Loucy (cell line): ENCODE measurements around the gene DHFR2.

Experiments used
- H2AFZ ChIP-seq: fragments of 200-600 bp; sonication (generic); 2 replicates; pipeline ENCODE4 v1.6.0; 2016; ENCODE audit warnings: antibody characterized with exemption, mild to moderate bottlenecking, low read length, moderate library complexity
- H3F3A ChIP-seq: fragments of 200-600 bp; 2 replicates; pipeline ENCODE4 v1.6.0; 2016; ENCODE audit warnings: antibody characterized with exemption, low read depth, mild to moderate bottlenecking
- H3K27me3 ChIP-seq: fragments of 200-600 bp; sonication (generic); 2 replicates; pipeline ENCODE4 v1.6.1; 2014; ENCODE audit warnings: low read length, mild to moderate bottlenecking; ENCODE audit not compliant: insufficient read depth, poor library complexity, severe bottlenecking
- H3K36me3 ChIP-seq: fragments of 200-600 bp; sonication (generic); 2 replicates; pipeline ENCODE4 v1.6.1; 2016; ENCODE audit warnings: low read length; ENCODE audit not compliant: insufficient read depth
- H3K4me1 ChIP-seq: fragments of 200-600 bp; sonication (generic); 2 replicates; pipeline ENCODE4 v1.5.1; 2014; ENCODE audit warnings: low read length, mild to moderate bottlenecking; ENCODE audit not compliant: insufficient read depth, poor library complexity, severe bottlenecking
- H3K4me2 ChIP-seq: fragments of 200-600 bp; sonication (generic); 2 replicates; pipeline ENCODE4 v1.6.0; 2014; ENCODE audit warnings: antibody characterized with exemption, low read length, low read depth, mild to moderate bottlenecking; ENCODE audit not compliant: poor library complexity, severe bottlenecking
- H3K4me3 ChIP-seq: fragments of 200-600 bp; sonication (generic); 2 replicates; pipeline ENCODE4 v1.5.1; 2014; ENCODE audit warnings: low read length, mild to moderate bottlenecking, mixed read lengths; ENCODE audit not compliant: poor library complexity, severe bottlenecking
- H3K79me2 ChIP-seq: fragments of 200-600 bp; sonication (generic); 2 replicates; pipeline ENCODE4 v1.6.1; 2014; ENCODE audit warnings: low read length; ENCODE audit not compliant: insufficient read depth
- H3K9ac ChIP-seq: fragments of 200-600 bp; sonication (generic); 2 replicates; pipeline ENCODE4 v1.6.0; 2014; ENCODE audit warnings: mild to moderate bottlenecking, low read depth, low read length, moderate library complexity; ENCODE audit not compliant: poor library complexity, severe bottlenecking
- H3K9me2 ChIP-seq: fragments of 200-600 bp; sonication (generic); replicated peaks from 2 replicates; pipeline ENCODE4 v1.6.1; 2016; ENCODE audit warnings: low read depth, low read length, mixed read lengths
- H3K9me3 ChIP-seq: fragments of 200-600 bp; sonication (generic); 2 replicates; pipeline ENCODE4 v1.6.1; 2014; ENCODE audit warnings: mild to moderate bottlenecking, antibody characterized with exemption, low read length, low read depth; ENCODE audit not compliant: insufficient read depth
- H4K20me1 ChIP-seq: fragments of 200-600 bp; sonication (generic); 2 replicates; pipeline ENCODE4 v1.6.0; 2014; ENCODE audit warnings: antibody characterized with exemption, low read length, mild to moderate bottlenecking; ENCODE audit not compliant: insufficient read depth, poor library complexity, severe bottlenecking
- CTCF ChIP-seq: fragments of 200-600 bp; sonication (generic); conservative IDR thresholded peaks from 2 replicates; pipeline ENCODE4 v1.5.1; 2014; ENCODE audit warnings: mild to moderate bottlenecking, antibody characterized with exemption, low read length
- EZH2phosphoT487 ChIP-seq: fragments of 200-600 bp; IDR thresholded peaks from 2 replicates; pipeline ENCODE4 v1.6.1; 2018; ENCODE audit warnings: antibody characterized with exemption, mild to moderate bottlenecking, moderate library complexity, borderline replicate concordance

DHFR2 gene

GRCh38 chr3:94026623-94027022, 36.1 kb downstream of the DHFR2 start:
- Histone ChIP-seq H4K20me1 (no peaks in the 10 kb centered on the region), H3K36me3 (no peaks in the 10 kb centered on the region), H3K4me3 (no peak overlapping the region), H3K4me2 (no peak overlapping the region), H3K9me3 (no peaks in the 10 kb centered on the region), H3K9me2 (no peaks in the 10 kb centered on the region), H3F3A (no peaks in the 10 kb centered on the region), H2AFZ (no peak overlapping the region), H3K4me1 (no peaks in the 10 kb centered on the region), H3K9ac (no peak overlapping the region), H3K27me3 (no peaks in the 10 kb centered on the region), H3K79me2 (no peaks in the 10 kb centered on the region)
- TF ChIP-seq CTCF (no peak), EZH2phosphoT487 (no peak)

- H3K36me3 ChIP-seq = no peaks in the 10 kb centered on the region
- no peak overlapping the region for H2AFZ ChIP-seq
- no peaks in the 10 kb centered on the region for H4K20me1 ChIP-seq
- no peaks in the 10 kb centered on the region for H3K9me2 ChIP-seq
- H3K4me2 ChIP-seq = no peak overlapping the region
- H3F3A ChIP-seq = no peaks in the 10 kb centered on the region
- no peaks in the 10 kb centered on the region for H3K4me1 ChIP-seq
- H3K79me2 ChIP-seq = no peaks in the 10 kb centered on the region
- H3K4me3 ChIP-seq = no peak overlapping the region
- H3K9me3 ChIP-seq = no peaks in the 10 kb centered on the region
- TF ChIP-seq CTCF = no peak
- no peak for TF ChIP-seq EZH2phosphoT487
- no peaks in the 10 kb centered on the region for H3K27me3 ChIP-seq
- no peak overlapping the region for H3K9ac ChIP-seq
Measured at GRCh38 chr3:94024385-94024784, 38.3 kb downstream of the DHFR2 start.

GRCh38 chr3:94020293-94020692, 42.4 kb downstream of the DHFR2 start:
- Histone ChIP-seq H3K36me3 (no peaks in the 10 kb centered on the region), H3K9me3 (no peaks in the 10 kb centered on the region), H3K9me2 (no peaks in the 10 kb centered on the region), H3K27me3 (no peaks in the 10 kb centered on the region), H3K79me2 (no peaks in the 10 kb centered on the region), H2AFZ (no peak overlapping the region), H3K4me1 (no peaks in the 10 kb centered on the region), H3K4me2 (no peak overlapping the region), H3K9ac (no peak overlapping the region), H4K20me1 (no peaks in the 10 kb centered on the region), H3K4me3 (no peak overlapping the region), H3F3A (no peaks in the 10 kb centered on the region)
- no peak for TF ChIP-seq EZH2phosphoT487
- TF ChIP-seq CTCF = no peak
